ENCODE results near the gene SPATA31C1.

DNA sequence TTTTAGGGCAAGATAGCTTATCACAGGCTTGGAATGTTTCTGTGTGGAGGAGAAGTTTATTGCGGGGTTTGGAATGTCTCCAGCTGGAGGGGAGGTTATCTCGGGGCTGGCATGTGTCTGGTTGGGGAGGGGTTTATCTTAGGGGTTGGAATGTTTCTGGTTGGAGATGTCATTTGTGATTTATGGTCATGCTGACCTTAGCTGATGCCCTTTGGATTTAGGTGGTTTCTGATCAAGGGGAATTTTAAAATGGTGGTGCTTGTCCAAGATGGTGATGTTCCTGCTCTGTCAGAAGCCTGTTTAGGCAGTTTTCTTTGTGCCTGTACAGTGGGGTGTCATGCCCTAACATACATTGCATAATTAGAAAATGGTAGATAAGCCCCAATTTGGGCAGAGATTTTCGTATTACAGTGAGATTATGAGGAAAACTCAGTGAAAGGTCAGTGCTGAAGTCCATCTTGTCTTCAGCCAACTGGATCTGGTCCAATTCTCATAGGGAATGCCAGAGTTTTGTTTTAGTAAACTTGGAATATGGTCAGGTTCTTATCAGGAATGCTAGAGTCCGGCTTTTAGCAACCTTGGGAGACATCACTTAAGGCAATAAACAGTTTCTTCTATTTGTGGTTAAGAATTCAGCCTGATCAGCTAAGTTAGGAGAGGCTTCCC lies 42.3 kb downstream of the SPATA31C1 start:
- TF ChIP-seq, protein P1, sequence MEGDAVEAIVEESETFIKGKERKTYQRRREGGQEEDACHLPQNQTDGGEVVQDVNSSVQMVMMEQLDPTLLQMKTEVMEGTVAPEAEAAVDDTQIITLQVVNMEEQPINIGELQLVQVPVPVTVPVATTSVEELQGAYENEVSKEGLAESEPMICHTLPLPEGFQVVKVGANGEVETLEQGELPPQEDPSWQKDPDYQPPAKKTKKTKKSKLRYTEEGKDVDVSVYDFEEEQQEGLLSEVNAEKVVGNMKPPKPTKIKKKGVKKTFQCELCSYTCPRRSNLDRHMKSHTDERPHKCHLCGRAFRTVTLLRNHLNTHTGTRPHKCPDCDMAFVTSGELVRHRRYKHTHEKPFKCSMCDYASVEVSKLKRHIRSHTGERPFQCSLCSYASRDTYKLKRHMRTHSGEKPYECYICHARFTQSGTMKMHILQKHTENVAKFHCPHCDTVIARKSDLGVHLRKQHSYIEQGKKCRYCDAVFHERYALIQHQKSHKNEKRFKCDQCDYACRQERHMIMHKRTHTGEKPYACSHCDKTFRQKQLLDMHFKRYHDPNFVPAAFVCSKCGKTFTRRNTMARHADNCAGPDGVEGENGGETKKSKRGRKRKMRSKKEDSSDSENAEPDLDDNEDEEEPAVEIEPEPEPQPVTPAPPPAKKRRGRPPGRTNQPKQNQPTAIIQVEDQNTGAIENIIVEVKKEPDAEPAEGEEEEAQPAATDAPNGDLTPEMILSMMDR (conservative IDR thresholded peaks at IDR 0.05; ENCODE audit: low read length), result no peak
- TF ChIP-seq EZH2phosphoT487 (IDR thresholded peaks at IDR 0.05; ENCODE audit: borderline replicate concordance), result no peak

Data from Loucy (cell line).